Gastroesophageal sphincter (tissue), 4 donors: ENCODE data around the gene PI16. TPM values are rescaled to one million over a fixed set of nuclear protein-coding genes. Genes with fewer than 3 reads are reported as not detected.

Experiments
- ATAC-seq: fragments of 150-250 bp; one replicate; pipeline ENCODE4 v1.9.1; 2016; ENCODE audit warnings: mild to moderate bottlenecking, moderate library complexity
- H3K27ac ChIP-seq, 4 donors: fragments of 200-600 bp; sonication (generic) in 3 of 4; 1 replicate in 3 of 4; 2 replicates in 1 of 4; pipeline ENCODE4 v1.5.1; 2016 to 2019
- H3K27me3 ChIP-seq: fragments of 200-600 bp; sonication (generic); one replicate; pipeline ENCODE4 v1.5.1; 2019
- H3K36me3 ChIP-seq, 2 donors: fragments of 200-600 bp; sonication (generic); one replicate each; pipeline ENCODE4 v1.5.1; 2019; ENCODE audit warnings: control low read depth in 1 of 2
- H3K4me1 ChIP-seq, 3 donors: fragments of 200-600 bp; sonication (generic); 1 replicate in 2 of 3; 2 replicates in 1 of 3; pipeline ENCODE4 v1.5.1; 2016 to 2019; ENCODE audit warnings: control low read depth in 2 of 3
- H3K4me3 ChIP-seq, 2 donors: fragments of 200-600 bp; sonication (generic); one replicate each; pipeline ENCODE4 v1.5.1; 2019; ENCODE audit warnings: mild to moderate bottlenecking in 1 of 2, moderate library complexity in 1 of 2
- H3K9me3 ChIP-seq, 3 donors: fragments of 200-600 bp; sonication (generic); one replicate each; pipeline ENCODE4 v1.5.1; 2017 to 2019; ENCODE audit warnings: control low read depth in 2 of 3
- CTCF ChIP-seq, 4 experiments: fragments of 200-600 bp in 2 of 4; fragments of 450-650 bp in 2 of 4; sonication (generic) in 1 of 4; IDR thresholded peaks; one replicate each; pipeline ENCODE4 v1.5.1; 2017 to 2019; ENCODE audit warnings: antibody characterized with exemption in 4 of 4, mild to moderate bottlenecking in 2 of 4, moderate library complexity in 2 of 4
- EP300 ChIP-seq: sonication (generic); formaldehyde crosslinking; IDR thresholded peaks from one replicate; pipeline ENCODE4 v1.6.1; 2017; ENCODE audit warnings: antibody characterized with exemption, mild to moderate bottlenecking
- POLR2A ChIP-seq, 2 donors: fragments of 450-650 bp; IDR thresholded peaks; one replicate each; pipeline ENCODE4 v1.6.1; 2017; ENCODE audit warnings: antibody characterized with exemption in 2 of 2, mild to moderate bottlenecking in 2 of 2, moderate library complexity in 1 of 2
- POLR2AphosphoS5 ChIP-seq: sonication (generic); formaldehyde crosslinking; IDR thresholded peaks from one replicate; pipeline ENCODE4 v1.6.1; 2017; ENCODE audit warnings: antibody characterized with exemption
- WGBS, 2 donors: methylation state at CpG; one replicate each; pipeline ENCODE4 v1.1.5; 2018; ENCODE audit warnings: low coverage in 1 of 2; 5-methylcytosine and 5-hydroxymethylcytosine counted together
- total RNA-seq, 4 donors: library from RNA; depleted of rRNA; stranded (reverse); fragments of >200 nt; gene quantifications; one replicate each; pipeline ENCODE4 v1.1.0, GENCODE V29; 2016

Gene PI16
- total RNA-seq, 4 donors from 2014 or later = 21.6 to 53.5 (median 44.9) TPM

GRCh38 chr6:36915599-36915998 lies 38.9 kb upstream of the PI16 start:
- Histone ChIP-seq H3K36me3 (peaks cover 0 to 100% of the 10 kb centered on the region in 2 donors), H3K4me3 (no peak overlapping the region), H3K27me3 (no peaks in the 10 kb centered on the region), H3K27ac (peak overlapping the region in 1 of 4 donors; percentile 81), H3K4me1 (peaks cover 0 to 42% (median 13%) of the 10 kb centered on the region in 3 donors), H3K9me3 (no peaks in the 10 kb centered on the region)
- no peak for TF ChIP-seq EP300
- TF ChIP-seq POLR2AphosphoS5 = no peak
- TF ChIP-seq CTCF (IDR thresholded peaks at IDR 0.05) = no peak
- no peak for TF ChIP-seq POLR2A (IDR thresholded peaks at IDR 0.05)
- no peak for ATAC-seq
- 92 to 97% methylated on average over 2 to 4 of the region's 4 CpGs for WGBS, 2 donors

GRCh38 chr6:36916126-36916525 lies 38.4 kb upstream of the PI16 start:
- no peak for TF ChIP-seq EP300
- TF ChIP-seq POLR2A (IDR thresholded peaks at IDR 0.05) = no peak
- TF ChIP-seq CTCF (IDR thresholded peaks at IDR 0.05) = no peak
- TF ChIP-seq POLR2AphosphoS5 = no peak
- H3K36me3 ChIP-seq = peaks cover 0 to 100% of the 10 kb centered on the region in 2 donors
- 83 to 86% methylated on average over 1 to 2 of the region's 2 CpGs for WGBS, 2 donors
- peaks cover 0 to 45% (median 13%) of the 10 kb centered on the region in 3 donors for H3K4me1 ChIP-seq
- H3K4me3 ChIP-seq = no peak overlapping the region
- no peaks in the 10 kb centered on the region for H3K9me3 ChIP-seq
- no peak for ATAC-seq
- no peaks in the 10 kb centered on the region for H3K27me3 ChIP-seq
- H3K27ac ChIP-seq = peak overlapping the region in 2 of 4 donors; percentile 80 to 81

- Histone ChIP-seq H3K9me3 (no peaks in the 10 kb centered on the region), H3K27ac (peak overlapping the region; percentile 36 to 81 (median 80)), H3K27me3 (no peaks in the 10 kb centered on the region), H3K36me3 (peaks cover 0 to 100% of the 10 kb centered on the region in 2 donors), H3K4me1 (peaks cover 0 to 48% (median 13%) of the 10 kb centered on the region in 3 donors), H3K4me3 (no peak overlapping the region)
- peak; percentile 87 for ATAC-seq
- WGBS, 2 donors = 41 to 59% methylated on average over 4 to 6 of the region's 10 CpGs
- TF ChIP-seq EP300 = no peak
- peak; percentile 42 for TF ChIP-seq POLR2AphosphoS5
- TF ChIP-seq CTCF (IDR thresholded peaks at IDR 0.05) = peak in 2 of 4 experiments; percentile 2 to 19
These were observed 36.9 kb upstream of the PI16 start for GRCh38 chr6:36917541-36918193.

GRCh38 chr6:36920049-36920448 lies 34.5 kb upstream of the PI16 start:
- Histone ChIP-seq H3K36me3 (peaks cover 0 to 100% of the 10 kb centered on the region in 2 donors), H3K4me1 (peaks cover 0 to 45% (median 13%) of the 10 kb centered on the region in 3 donors), H3K27me3 (no peaks in the 10 kb centered on the region), H3K4me3 (no peak overlapping the region), H3K9me3 (no peaks in the 10 kb centered on the region), H3K27ac (peak overlapping the region in 3 of 4 donors; percentile 42 to 59 (median 48))
- 73 to 83% methylated on average over 4 of the region's 4 CpGs for WGBS, 2 donors
- TF ChIP-seq POLR2AphosphoS5 (no peak), CTCF (IDR thresholded peaks at IDR 0.05) (no peak), POLR2A (IDR thresholded peaks at IDR 0.05) (no peak), EP300 (no peak)
- no peak for ATAC-seq

GRCh38 chr6:36920546-36920945 lies 34.0 kb upstream of the PI16 start:
- H3K9me3 ChIP-seq = no peaks in the 10 kb centered on the region
- peaks cover 0 to 45% (median 13%) of the 10 kb centered on the region in 3 donors for H3K4me1 ChIP-seq
- H3K27me3 ChIP-seq = no peaks in the 10 kb centered on the region
- peak; percentile 50 for ATAC-seq
- H3K36me3 ChIP-seq = peaks cover 0 to 100% of the 10 kb centered on the region in 2 donors
- H3K27ac ChIP-seq = peak overlapping the region in 3 of 4 donors; percentile 42 to 64 (median 59)
- 58 to 87% methylated on average over 3 to 5 of the region's 5 CpGs for WGBS, 2 donors
- TF ChIP-seq POLR2AphosphoS5 (peak; percentile 13), EP300 (no peak)
- no peak overlapping the region for H3K4me3 ChIP-seq
